ENCODE measurements around the gene TMC8. TPM values are rescaled to one million over a fixed set of nuclear protein-coding genes. Genes with fewer than 3 reads are reported as not detected.
A peak's percentile ranks its signal among the peaks of the same experiment; 100 is the strongest.

TMC8 gene
- total RNA-seq, 1 experiment from 2014 or later = 0.32 TPM

GRCh38 chr17:78116411-78116810, 14.2 kb upstream of the TMC8 start:
- intact Hi-C loops (cut with micrococcal nuclease; ENCODE audit: unreplicated experiment) = no loop called here
- no peak for TF ChIP-seq EZH2 (IDR thresholded peaks at IDR 0.05; ENCODE audit: borderline replicate concordance, low read depth, low read length, poor library complexity, severe bottlenecking)
- TF ChIP-seq, protein P1, sequence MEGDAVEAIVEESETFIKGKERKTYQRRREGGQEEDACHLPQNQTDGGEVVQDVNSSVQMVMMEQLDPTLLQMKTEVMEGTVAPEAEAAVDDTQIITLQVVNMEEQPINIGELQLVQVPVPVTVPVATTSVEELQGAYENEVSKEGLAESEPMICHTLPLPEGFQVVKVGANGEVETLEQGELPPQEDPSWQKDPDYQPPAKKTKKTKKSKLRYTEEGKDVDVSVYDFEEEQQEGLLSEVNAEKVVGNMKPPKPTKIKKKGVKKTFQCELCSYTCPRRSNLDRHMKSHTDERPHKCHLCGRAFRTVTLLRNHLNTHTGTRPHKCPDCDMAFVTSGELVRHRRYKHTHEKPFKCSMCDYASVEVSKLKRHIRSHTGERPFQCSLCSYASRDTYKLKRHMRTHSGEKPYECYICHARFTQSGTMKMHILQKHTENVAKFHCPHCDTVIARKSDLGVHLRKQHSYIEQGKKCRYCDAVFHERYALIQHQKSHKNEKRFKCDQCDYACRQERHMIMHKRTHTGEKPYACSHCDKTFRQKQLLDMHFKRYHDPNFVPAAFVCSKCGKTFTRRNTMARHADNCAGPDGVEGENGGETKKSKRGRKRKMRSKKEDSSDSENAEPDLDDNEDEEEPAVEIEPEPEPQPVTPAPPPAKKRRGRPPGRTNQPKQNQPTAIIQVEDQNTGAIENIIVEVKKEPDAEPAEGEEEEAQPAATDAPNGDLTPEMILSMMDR (conservative IDR thresholded peaks at IDR 0.05; ENCODE audit: low read depth, low read length) = no peak
- CTCF ChIA-PET = no interaction called here
- no peaks in the 10 kb centered on the region for H3K9me3 ChIP-seq (ENCODE audit: low read depth, low read length, poor library complexity, severe bottlenecking)
- no TSS peak for BruUV-seq (replicated peaks)
- no peaks in the 10 kb centered on the region for H3K36me3 ChIP-seq (ENCODE audit: insufficient read depth, low read length, poor library complexity, severe bottlenecking)
- H3K27me3 ChIP-seq (replicated peaks; ENCODE audit: insufficient read depth, low read depth, low read length, poor library complexity) = no peaks in the 10 kb centered on the region
- no peaks in the 10 kb centered on the region for H3K4me1 ChIP-seq (ENCODE audit: insufficient read depth, low read length, poor library complexity, severe bottlenecking)
- no peak overlapping the region for H3K27ac ChIP-seq (ENCODE audit: low read depth, low read length, poor library complexity, severe bottlenecking)
- DNase-seq (ENCODE audit: low spot score) = no peak
- POLR2A ChIA-PET (ENCODE audit: low non-redundant PET) = interaction anchor here (0.7 kb wide), 1 partner anchor 10 kb away, joined by 3 read pairs; no protein-coding TSS in a partner anchor
- no peak overlapping the region for H3K4me3 ChIP-seq (ENCODE audit: low read depth, low read length, poor library complexity, severe bottlenecking)

DNA sequence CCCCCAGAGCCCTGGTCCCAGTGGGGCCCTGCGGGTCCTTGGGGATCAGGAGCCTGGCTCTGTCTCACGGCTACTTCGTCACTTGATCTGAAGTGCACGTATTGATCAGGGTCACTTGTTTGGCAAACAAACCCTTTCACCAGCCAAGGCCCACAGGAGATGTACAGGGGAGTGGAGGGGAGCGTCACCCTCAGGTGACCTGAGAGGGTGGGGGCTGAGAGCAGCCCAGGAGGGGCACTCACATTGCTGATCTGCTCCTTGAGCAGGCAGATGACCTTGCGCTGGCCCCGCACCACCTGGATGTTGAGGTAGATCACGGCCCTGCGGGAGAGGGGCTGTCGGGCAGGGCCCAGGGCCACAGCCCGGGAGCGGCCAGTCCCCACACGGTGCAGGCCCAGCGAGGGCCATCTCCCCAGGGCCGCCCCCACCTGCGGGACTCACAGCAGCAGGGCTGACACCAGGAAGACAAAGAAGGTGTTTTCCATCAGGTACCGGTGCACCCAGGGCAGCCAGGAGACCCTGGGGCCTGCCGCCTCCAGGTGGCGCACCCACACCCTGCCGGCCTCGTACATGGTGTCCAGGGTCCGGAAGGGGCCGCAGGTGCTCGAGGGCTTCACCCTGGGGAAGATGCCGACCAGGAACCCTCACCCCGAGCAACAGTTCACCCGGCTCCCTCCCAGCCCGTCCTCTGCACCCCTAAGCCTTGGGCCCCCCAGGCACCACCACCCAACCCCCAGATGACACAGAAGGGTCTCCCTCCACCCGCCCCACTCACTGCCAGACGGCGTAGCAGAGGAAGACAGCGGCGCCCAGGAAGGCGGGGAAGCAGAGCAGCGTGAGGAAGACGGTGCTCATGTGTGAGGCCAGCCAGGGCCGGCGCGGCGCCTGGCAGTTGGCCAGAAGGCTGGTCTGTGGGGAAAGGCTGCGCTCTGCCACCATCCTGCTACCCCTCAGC, 13.3 kb upstream of the TMC8 start:
- ChIA-PET POLR2A (ENCODE audit: low non-redundant PET) (no interaction called here), CTCF (no interaction called here)
- Histone ChIP-seq H3K4me3 (ENCODE audit: low read depth, low read length, poor library complexity, severe bottlenecking) (no peak overlapping the region), H3K27me3 (replicated peaks; ENCODE audit: insufficient read depth, low read depth, low read length, poor library complexity) (no peaks in the 10 kb centered on the region), H3K27ac (ENCODE audit: low read depth, low read length, poor library complexity, severe bottlenecking) (no peak overlapping the region), H3K4me1 (ENCODE audit: insufficient read depth, low read length, poor library complexity, severe bottlenecking) (no peaks in the 10 kb centered on the region), H3K9me3 (ENCODE audit: low read depth, low read length, poor library complexity, severe bottlenecking) (no peaks in the 10 kb centered on the region), H3K36me3 (ENCODE audit: insufficient read depth, low read length, poor library complexity, severe bottlenecking) (no peaks in the 10 kb centered on the region)
- peak; percentile 38 for DNase-seq (ENCODE audit: low spot score)
- BruUV-seq (replicated peaks) = no TSS peak
- TF ChIP-seq, protein P1 (conservative IDR thresholded peaks at IDR 0.05; ENCODE audit: low read depth, low read length) = peak; percentile 58
- TF ChIP-seq EZH2 (IDR thresholded peaks at IDR 0.05; ENCODE audit: borderline replicate concordance, low read depth, low read length, poor library complexity, severe bottlenecking) = no peak
- intact Hi-C loops (cut with micrococcal nuclease; ENCODE audit: unreplicated experiment) = no loop called here

DNA sequence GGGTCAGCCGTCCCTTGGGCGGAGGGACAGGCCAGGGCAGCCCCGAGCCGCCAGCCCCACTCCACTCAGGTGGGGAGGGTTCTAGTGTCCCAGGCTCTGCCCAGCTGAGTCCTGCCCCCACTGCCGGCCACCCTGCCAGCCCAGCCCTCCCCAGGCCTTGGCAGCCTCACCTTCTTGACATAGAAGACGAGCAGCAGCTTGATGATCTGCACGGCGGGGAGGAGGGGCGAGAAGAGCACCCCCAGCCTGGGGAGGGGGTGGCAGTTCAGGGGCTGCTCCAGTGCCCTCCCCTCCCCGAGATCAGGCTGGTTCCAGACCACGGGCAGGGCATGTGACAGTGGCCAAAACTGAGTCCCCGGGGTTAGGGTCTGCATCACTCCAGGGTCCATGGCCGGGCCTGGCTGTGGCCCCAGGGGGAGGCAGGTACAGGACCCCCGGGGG, 11.8 kb upstream of the TMC8 start:
- no peak overlapping the region for H3K27ac ChIP-seq (ENCODE audit: low read depth, low read length, poor library complexity, severe bottlenecking)
- H3K9me3 ChIP-seq (ENCODE audit: low read depth, low read length, poor library complexity, severe bottlenecking) = no peaks in the 10 kb centered on the region
- H3K4me1 ChIP-seq (ENCODE audit: insufficient read depth, low read length, poor library complexity, severe bottlenecking) = no peaks in the 10 kb centered on the region
- H3K27me3 ChIP-seq (replicated peaks; ENCODE audit: insufficient read depth, low read depth, low read length, poor library complexity) = no peaks in the 10 kb centered on the region
- TF ChIP-seq, protein P1 (conservative IDR thresholded peaks at IDR 0.05; ENCODE audit: low read depth, low read length) = no peak
- TF ChIP-seq EZH2 (IDR thresholded peaks at IDR 0.05; ENCODE audit: borderline replicate concordance, low read depth, low read length, poor library complexity, severe bottlenecking) = no peak
- H3K4me3 ChIP-seq (ENCODE audit: low read depth, low read length, poor library complexity, severe bottlenecking) = no peak overlapping the region
- CTCF ChIA-PET = no interaction called here
- intact Hi-C loops (cut with micrococcal nuclease; ENCODE audit: unreplicated experiment) = no loop called here
- POLR2A ChIA-PET (ENCODE audit: low non-redundant PET) = no interaction called here
- H3K36me3 ChIP-seq (ENCODE audit: insufficient read depth, low read length, poor library complexity, severe bottlenecking) = no peaks in the 10 kb centered on the region
- DNase-seq (ENCODE audit: low spot score) = no peak
- no TSS peak for BruUV-seq (replicated peaks)
